ENCODE results near the gene TBRG1.

Gene TBRG1

DNA sequence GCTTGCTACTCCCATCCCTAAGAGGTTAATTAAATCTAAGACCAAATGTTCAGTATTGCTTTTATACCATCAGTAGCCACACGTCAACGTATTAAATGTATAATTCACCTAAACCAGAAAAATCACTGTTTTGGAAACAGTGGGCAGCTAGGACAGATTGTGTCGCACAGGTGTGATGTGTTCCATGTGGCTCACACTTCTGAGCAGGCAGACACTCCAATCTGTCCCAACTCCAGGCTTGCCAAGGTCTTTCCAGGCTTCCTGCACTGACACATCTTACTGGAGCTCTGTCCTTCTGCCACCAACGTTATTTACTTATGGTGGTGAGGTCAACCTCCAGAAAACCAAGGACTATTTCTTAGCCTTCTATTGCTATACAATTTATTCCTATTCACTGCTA is 39.4 kb downstream of the TBRG1 start:
- no peak for DNase-seq (ENCODE audit: low read depth in 2 of 2)

DNA sequence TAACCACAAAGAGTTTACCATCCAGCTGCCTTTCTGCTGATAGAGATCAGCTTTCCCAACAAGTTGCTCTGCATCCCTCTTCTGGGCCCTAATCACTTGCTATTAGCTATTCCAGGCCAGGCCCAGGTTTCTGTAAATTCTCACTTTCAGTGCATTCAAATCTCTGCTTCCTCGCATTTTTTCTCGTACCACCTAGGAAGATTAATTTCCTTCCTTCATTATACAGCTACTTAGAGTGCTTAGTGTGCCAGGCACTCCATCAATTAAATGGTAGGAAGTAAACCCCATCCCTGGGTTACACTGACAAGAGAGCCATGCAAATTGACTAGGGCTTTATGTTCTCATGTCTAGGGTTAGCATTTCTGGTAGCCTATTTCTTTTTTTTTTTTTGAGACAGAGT is 41.2 kb downstream of the TBRG1 start:
- DNase-seq (ENCODE audit: low read depth in 2 of 2), result no peak

DNA sequence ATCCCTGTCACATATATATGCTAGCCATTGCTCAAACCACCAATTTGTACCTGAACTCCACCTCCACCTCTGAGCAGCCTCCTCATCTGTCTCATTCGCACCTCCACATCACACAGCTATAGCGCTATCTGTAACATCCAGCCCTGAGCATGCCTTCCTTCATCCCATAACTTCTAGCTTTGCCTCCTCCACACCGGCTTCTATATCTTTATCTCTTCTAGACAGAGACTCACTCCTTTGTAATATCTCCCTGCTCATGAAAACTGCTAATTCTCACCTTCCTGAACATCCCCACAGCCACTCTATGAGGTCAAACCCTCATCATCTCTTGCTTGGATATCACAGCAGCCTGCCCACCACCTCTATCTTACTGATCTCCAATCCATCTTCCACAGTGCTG is 44.9 kb downstream of the TBRG1 start:
- no peak for DNase-seq (ENCODE audit: low read depth in 2 of 2)

DNA sequence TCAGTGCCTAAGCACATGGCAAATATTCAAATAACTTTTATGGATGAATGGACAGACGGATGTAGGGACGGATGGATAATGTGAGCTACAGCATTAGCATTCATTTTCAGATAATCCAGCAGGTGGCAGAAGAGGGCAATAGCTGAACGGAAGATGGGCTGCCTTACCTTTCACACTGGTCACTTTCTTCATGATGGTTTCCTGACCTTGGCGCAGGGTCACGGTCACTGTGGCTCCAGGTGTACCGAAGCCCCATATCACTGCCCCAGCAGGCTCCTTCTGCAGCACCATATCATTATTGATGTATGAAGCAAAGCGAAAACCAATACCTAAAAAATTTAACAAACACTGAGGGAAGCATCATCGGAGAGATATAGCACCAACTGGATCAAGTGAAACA is 46.5 kb downstream of the TBRG1 start:
- DNase-seq (ENCODE audit: low read depth in 2 of 2), result no peak

DNA sequence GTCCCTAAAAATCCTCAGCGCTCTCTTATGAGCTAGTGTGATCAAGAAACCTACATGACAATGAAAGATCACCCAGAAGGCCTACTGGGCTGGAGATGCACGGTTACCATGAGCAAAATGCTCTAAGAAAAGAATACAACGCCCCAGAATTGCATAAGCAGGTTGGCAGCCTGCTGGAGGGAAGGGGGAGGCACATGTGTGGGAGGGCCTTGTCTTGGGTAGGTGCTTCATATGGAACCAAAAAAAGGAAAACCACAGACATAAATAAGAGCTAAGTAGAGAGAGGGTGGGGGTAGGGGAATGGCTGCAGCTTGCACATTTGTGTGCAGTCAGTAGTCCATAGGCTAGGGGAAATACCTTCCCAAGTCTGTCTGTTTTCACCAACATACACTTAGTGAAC is 48.1 kb downstream of the TBRG1 start:
- no peak for DNase-seq (ENCODE audit: low read depth in 2 of 2)

DNA sequence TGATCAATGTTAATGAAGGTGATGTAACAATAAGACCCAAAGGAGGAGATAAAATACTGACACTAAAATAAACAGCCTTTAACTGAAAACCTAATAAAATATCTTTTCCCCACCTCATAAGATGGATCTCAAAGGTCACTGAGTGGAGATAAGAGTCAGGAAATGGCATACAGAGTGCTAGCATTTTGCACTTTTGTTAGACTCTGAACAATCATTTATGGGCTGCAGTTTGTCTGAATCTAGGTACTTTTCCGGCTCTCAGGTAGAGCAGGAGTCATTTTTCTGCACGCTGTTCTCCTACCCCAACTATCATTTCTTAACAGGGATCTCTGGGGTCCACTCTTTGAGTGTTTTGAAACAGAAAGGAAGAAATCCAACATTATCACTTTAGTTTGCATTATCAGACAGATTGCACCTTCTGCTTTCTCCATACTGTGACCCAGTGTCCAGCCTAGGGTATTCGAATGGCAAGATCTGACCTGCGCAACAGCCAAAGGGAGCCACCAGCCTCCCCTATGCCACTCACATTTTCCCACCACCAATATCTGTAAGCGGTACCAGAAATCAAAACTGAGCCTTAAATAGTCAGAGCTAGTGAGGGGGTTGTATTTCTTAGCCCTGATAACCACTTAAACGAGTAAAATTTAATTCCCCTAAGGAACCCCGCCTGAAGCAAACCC is 50.0 kb downstream of the TBRG1 start:
- no peak for DNase-seq (ENCODE audit: low read depth in 2 of 2)

DNA sequence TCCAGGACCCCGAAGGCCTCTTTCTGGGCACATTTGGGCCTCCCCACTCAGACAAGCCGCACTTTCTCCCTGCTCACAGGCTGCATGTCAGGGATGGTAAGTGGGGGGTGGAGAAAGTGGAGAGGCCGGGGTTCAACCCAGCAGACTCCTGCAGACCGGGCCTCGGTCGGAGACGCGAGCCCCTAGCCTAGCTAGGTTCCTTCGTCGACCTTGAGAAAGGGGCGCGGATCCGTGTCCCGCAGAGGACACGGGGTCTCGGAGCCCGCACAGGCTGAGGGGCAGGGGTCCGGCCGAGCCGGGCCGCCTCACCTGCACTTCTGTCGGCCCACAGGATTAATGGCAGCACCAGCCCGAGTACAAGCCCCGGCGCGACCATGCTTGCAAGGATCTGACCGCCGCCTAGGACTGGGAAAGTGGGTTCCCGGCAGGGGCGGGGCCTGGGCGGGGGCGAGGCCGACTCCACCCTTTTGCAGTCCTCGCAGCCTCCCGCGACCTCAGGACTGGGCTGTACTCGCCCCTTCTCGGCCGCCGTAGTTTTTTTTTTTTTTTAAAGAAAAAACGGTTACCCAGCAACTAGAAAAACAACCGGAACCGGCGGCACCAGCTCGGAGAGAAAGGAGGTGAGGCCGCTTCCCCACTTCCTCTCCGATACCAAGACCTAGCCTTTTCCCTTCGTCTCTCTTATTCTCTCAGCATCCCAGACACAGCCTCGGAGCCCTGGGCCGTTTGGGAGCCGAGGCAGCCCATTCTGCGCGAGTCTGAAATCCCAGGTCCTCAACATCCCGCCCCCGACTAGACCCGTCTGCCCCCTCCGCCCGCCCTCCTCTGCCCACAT is 50.9 kb downstream of the TBRG1 start, which contains the start of the genes SIAE and SPA17:
TSS of gene SIAE (minus strand) at position 407 of the 835 bp plus-strand sequence. CDS start at position 376, 31 bp downstream.
TSS of gene SPA17 (plus strand) at position 572 of the 835 bp plus-strand sequence. CDS start 1,361 bp downstream, outside the sequence.
- peak; percentile 63 to 73 for DNase-seq (ENCODE audit: low read depth in 2 of 2)

DNA sequence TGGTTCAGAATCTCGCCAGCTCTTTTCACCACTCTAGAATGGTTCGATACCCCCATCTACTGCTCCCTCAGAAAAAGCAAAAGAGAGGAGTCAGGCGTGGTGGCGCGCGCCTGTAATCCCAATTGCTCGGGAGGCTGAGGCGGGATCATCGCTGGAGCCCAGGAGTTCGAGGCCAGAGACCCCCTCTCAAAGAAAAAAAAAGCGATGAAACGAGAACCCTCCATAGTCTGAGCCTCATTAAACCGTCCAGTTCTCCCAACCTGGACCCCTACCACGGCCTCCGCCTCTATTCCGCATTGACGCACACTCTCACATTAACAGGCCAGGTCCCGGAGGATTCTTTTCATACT is 51.5 kb downstream of the TBRG1 start:
- no peak for DNase-seq (ENCODE audit: low read depth in 2 of 2)

DNA sequence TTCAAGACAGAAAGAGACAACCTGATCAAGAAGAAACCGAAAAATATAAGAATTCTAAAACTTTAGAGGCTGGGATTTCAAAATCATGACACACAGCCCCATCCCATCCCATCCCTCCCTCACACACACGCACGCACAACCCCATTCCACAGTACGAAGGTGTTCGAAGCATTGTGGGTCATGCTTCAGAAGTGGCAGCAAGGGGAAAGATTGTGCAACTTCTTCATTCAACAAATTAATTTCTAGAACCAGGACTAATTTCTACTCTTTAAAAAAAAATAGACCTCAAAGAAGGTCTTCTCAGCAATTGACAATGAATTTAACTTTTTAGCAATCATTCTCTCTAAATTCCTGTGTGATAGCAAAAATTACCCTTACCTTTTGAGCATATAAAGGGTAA is 51.9 kb downstream of the TBRG1 start:
- DNase-seq (ENCODE audit: low read depth in 2 of 2), result no peak

DNA sequence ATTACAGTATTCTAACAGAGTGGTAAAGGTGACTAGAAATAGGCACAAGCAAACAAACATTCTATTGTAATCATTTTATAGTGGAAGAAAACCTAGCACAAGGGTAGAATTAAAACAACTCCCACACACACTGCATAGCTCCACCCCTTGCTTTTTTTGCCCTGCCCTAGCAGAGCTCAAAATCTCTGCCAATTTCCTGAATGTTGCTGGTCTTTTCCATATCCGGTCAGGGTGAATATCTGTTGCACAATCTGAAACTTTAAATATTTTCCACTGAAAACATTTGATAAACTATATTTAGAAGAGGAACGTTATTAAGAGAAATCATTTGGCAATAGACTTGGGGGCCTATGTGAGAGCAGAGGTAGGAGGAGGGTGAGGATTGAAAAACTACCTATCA is 53.7 kb downstream of the TBRG1 start:
- no peak for DNase-seq (ENCODE audit: low read depth in 2 of 2)

DNA sequence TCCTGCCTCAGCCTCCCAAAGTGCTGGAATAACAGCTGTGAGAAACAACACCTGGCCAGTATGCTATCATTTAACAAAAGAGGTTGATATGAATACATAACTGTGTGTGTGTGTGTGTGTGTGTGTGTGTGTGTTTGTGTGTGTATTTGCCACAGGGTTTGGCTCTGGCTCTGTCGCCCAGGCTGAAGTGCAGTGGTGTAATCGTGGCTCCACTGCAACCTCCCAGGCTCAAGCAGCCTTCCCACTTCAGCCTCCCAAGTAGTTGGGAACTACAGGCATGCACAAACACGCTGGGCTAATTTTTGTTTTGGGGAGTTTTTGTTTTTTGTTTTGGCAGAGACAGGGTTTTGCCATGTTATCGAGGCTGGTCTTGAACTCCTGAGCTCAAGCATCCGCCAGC is 55.8 kb downstream of the TBRG1 start:
- DNase-seq (ENCODE audit: low read depth in 2 of 2), result no peak

DNA sequence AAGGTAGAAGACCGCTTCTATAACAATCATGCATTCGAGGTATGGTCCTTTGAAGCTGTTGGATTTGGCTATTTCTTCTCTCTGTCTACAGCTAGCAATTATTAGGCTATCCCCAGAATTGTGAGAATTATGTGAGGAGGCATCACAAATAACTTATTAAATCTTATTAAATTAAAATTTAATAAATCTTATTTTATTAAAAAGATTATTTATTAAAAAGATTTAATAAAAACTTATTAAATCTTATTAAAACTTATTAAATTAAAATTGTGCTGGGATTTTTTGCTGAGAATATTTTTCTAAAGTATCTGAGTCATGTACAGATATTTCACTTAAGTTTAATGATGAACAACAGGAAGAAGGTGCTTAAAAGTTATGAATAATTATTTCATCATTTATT is 58.8 kb downstream of the TBRG1 start:
- no peak for DNase-seq (ENCODE audit: low read depth in 2 of 2)

DNA sequence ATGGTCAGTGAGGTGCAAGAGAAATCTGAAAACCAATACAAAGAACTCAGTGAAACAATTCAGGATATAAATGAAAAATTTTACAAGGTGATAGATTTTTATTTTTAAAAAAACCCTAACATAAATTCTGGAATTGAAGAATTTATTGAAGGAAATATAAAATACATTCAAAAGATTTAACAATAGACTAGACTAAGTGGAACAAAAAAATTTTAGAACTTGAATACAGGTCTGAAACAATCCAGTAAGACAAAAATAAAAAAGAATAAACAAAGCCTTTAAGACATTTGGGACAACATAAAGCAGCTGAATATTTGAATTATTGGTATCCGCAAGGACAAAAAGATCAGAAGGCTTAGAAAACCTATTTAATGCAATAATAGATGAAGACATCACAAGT is 59.8 kb downstream of the TBRG1 start:
- no peak for DNase-seq (ENCODE audit: low read depth in 2 of 2)

Data from stimulated activated CD8-positive, alpha-beta memory T cell treated with anti-CD3 and anti-CD28 coated beads, Interleukin-2, amount 100 ng/mL, for 1 hour (primary cell).